Measurements from ENCODE around the gene CYTH2. TPM values are rescaled to one million over a fixed set of nuclear protein-coding genes. Genes with fewer than 3 reads are reported as not detected.

The CYTH2 gene, protein sequence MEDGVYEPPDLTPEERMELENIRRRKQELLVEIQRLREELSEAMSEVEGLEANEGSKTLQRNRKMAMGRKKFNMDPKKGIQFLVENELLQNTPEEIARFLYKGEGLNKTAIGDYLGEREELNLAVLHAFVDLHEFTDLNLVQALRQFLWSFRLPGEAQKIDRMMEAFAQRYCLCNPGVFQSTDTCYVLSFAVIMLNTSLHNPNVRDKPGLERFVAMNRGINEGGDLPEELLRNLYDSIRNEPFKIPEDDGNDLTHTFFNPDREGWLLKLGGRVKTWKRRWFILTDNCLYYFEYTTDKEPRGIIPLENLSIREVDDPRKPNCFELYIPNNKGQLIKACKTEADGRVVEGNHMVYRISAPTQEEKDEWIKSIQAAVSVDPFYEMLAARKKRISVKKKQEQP
- 43.5 TPM for polyA plus RNA-seq (2013, experiment 1 of 2)
- polyA plus RNA-seq (2013, experiment 2 of 2): 40.5 TPM

DNA sequence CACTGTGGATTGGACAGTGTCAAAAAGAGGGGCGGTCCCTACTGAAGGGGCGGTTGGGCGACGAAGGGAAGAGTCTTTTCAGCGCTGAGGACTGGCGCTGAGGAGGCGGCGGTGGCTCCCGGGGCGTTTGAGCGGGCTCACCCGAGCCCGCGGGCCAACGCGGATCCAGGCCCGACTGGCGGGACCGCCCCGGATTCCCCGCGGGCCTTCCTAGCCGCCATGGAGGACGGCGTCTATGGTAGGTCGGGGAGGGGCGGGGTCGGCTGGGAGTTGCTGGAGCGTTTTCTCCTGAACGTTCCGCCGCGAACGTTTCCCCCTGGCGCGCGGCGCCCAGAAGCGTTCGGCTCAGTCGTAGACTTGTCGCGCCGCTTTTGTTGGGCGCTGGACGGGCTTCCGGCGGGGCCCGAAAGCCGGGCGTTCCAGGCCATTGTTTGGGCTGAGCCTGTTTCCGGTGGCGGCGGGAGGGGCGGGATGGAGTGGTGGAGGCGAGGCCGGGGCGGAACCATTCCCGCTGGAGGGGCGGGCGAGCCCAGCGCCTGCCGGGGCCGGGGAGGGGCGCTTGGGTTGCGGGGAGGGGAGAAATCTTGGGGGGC, at the start of gene CYTH2:
Gene CYTH2 (plus strand): TSS at position 81 of the 593 bp plus-strand sequence. CDS start 139 bp downstream, at position 220.
- Histone ChIP-seq H4K5ac (ENCODE audit: low read length) (no peak within 1 kb of the TSS), H3K56ac (ENCODE audit: low read length) (peak within 1 kb of the TSS; percentile 97), H2BK15ac (replicated peaks; ENCODE audit: low read depth) (no peak within 1 kb of the TSS), H3K4me1 (ENCODE audit: control insufficient read depth, low read depth, low read length) (no peaks in the 10 kb centered on the region), H3K23ac (ENCODE audit: low read length) (peak within 1 kb of the TSS; percentile 50), H2BK5ac (ENCODE audit: low read length) (peak within 1 kb of the TSS; percentile 69), H3K79me1 (ENCODE audit: low read length) (peaks cover 20% of the 10 kb centered on the region), H3K79me2 (ENCODE audit: control insufficient read depth, insufficient read depth, low read length) (peaks cover 8% of the 10 kb centered on the region), H3K9ac (ENCODE audit: low read length) (peak within 1 kb of the TSS; percentile 95), H3K4me2 (ENCODE audit: low read length) (peak within 1 kb of the TSS; percentile 82), H2AK5ac (ENCODE audit: low read length) (peak within 1 kb of the TSS; percentile 50), H2BK120ac (ENCODE audit: low read depth, low read length) (peak within 1 kb of the TSS; percentile 94), H3K27ac (ENCODE audit: low read depth, low read length) (peak within 1 kb of the TSS; percentile 96), H3K27me3 (ENCODE audit: insufficient read depth, low read length, poor library complexity) (no peaks in the 10 kb centered on the region), H3K4ac (ENCODE audit: low read depth, low read length) (peak within 1 kb of the TSS; percentile 98), H3K18ac (ENCODE audit: low read length) (peak within 1 kb of the TSS; percentile 97), H4K8ac (ENCODE audit: low read depth, low read length) (peak within 1 kb of the TSS; percentile 99), H3K36me3 (ENCODE audit: control insufficient read depth, insufficient read depth, low read length) (peaks cover 13% of the 10 kb centered on the region), H3K4me3 (ENCODE audit: low read length) (peak within 1 kb of the TSS; percentile 87)
- no CpG with 5 or more reads among the region's 66 CpGs for WGBS (ENCODE audit: extremely low coverage, insufficient coverage, low lambda C conversion rate)
- DNase-seq: peak; percentile 86

DNA sequence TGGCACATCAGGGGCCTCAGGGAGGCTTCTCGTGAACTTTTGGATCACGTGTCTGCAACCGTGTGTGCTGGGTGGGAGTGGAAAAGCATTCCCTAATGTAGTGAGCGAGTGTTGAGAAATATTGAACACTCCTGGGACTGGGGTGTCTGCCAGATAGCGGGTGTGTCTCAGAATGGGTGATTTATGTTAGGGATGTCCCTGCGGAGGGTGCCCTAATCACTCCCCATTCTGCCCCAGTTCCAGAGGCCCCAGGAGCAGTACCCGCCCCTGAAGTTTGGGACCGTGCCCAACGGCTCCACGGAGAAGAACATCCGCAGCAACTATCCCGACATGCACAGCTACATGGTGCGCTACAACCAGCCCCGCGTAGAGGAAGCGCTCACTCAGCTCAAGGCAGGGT, 47.6 kb upstream of the CYTH2 start:
- no peaks in the 10 kb centered on the region for H3K27me3 ChIP-seq (ENCODE audit: insufficient read depth, low read length, poor library complexity)
- no peak overlapping the region for H3K4me3 ChIP-seq (ENCODE audit: low read length)
- H3K79me1 ChIP-seq (ENCODE audit: low read length): no peaks in the 10 kb centered on the region
- no peak overlapping the region for H3K4ac ChIP-seq (ENCODE audit: low read depth, low read length)
- no peaks in the 10 kb centered on the region for H3K79me2 ChIP-seq (ENCODE audit: control insufficient read depth, insufficient read depth, low read length)
- no peak overlapping the region for H2BK5ac ChIP-seq (ENCODE audit: low read length)
- H2BK15ac ChIP-seq (replicated peaks; ENCODE audit: low read depth): no peak overlapping the region
- no peak overlapping the region for H3K9ac ChIP-seq (ENCODE audit: low read length)
- no peak overlapping the region for H3K18ac ChIP-seq (ENCODE audit: low read length)
- H3K36me3 ChIP-seq (ENCODE audit: control insufficient read depth, insufficient read depth, low read length): no peaks in the 10 kb centered on the region
- no peak overlapping the region for H3K23ac ChIP-seq (ENCODE audit: low read length)
- no peak overlapping the region for H2AK5ac ChIP-seq (ENCODE audit: low read length)
- no peak overlapping the region for H3K4me2 ChIP-seq (ENCODE audit: low read length)
- no peak overlapping the region for H4K5ac ChIP-seq (ENCODE audit: low read length)
- no peak overlapping the region for H2BK120ac ChIP-seq (ENCODE audit: low read depth, low read length)
- DNase-seq: no peak
- no peak overlapping the region for H4K8ac ChIP-seq (ENCODE audit: low read depth, low read length)
- no CpG with 5 or more reads among the region's 16 CpGs for WGBS (ENCODE audit: extremely low coverage, insufficient coverage, low lambda C conversion rate)
- no peak overlapping the region for H3K27ac ChIP-seq (ENCODE audit: low read depth, low read length)
- H3K56ac ChIP-seq (ENCODE audit: low read length): no peak overlapping the region
- H3K4me1 ChIP-seq (ENCODE audit: control insufficient read depth, low read depth, low read length): no peaks in the 10 kb centered on the region

DNA sequence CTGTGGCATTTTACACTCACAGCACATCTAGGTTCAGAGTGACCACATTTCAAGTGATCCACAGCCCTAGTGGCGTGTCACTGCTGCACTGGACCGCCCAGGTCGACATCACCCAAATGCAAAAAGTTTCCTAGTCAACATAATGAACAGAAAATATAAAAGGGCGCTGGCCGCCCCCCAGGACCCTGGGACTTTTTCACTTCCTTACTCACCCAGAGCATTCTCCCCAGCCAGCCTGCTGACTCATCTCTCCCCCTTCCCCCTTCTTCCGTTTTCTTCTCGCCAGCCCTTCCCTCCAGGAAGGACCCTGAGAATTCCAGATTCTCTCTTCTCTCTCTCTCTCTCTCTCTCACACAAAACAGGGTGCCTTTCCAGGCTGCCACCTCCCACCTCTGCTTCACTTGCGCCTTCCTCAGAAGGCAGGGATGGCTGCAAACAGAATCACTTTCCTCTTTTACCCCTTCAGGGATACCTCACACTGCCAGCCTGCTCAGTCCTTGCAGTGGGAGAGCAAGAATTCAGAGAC, 44.4 kb upstream of the CYTH2 start:
- Histone ChIP-seq H3K4ac (ENCODE audit: low read depth, low read length) (peak overlapping the region; percentile 92), H3K36me3 (ENCODE audit: control insufficient read depth, insufficient read depth, low read length) (no peaks in the 10 kb centered on the region), H3K4me2 (ENCODE audit: low read length) (no peak overlapping the region), H4K5ac (ENCODE audit: low read length) (no peak overlapping the region), H3K4me3 (ENCODE audit: low read length) (no peak overlapping the region), H3K4me1 (ENCODE audit: control insufficient read depth, low read depth, low read length) (no peaks in the 10 kb centered on the region), H2BK5ac (ENCODE audit: low read length) (peak overlapping the region; percentile 90), H3K27me3 (ENCODE audit: insufficient read depth, low read length, poor library complexity) (no peaks in the 10 kb centered on the region), H3K56ac (ENCODE audit: low read length) (peak overlapping the region; percentile 93), H2AK5ac (ENCODE audit: low read length) (no peak overlapping the region), H3K23ac (ENCODE audit: low read length) (peak overlapping the region; percentile 51), H3K79me2 (ENCODE audit: control insufficient read depth, insufficient read depth, low read length) (no peaks in the 10 kb centered on the region), H4K8ac (ENCODE audit: low read depth, low read length) (peak overlapping the region; percentile 99), H2BK120ac (ENCODE audit: low read depth, low read length) (peak overlapping the region; percentile 99), H3K18ac (ENCODE audit: low read length) (peak overlapping the region; percentile 98), H3K27ac (ENCODE audit: low read depth, low read length) (peak overlapping the region; percentile 71), H3K9ac (ENCODE audit: low read length) (peak overlapping the region; percentile 60), H2BK15ac (replicated peaks; ENCODE audit: low read depth) (peak overlapping the region; percentile 88), H3K79me1 (ENCODE audit: low read length) (no peaks in the 10 kb centered on the region)
- no CpG with 5 or more reads among the region's 8 CpGs for WGBS (ENCODE audit: extremely low coverage, insufficient coverage, low lambda C conversion rate)
- DNase-seq: peak; percentile 86

DNA sequence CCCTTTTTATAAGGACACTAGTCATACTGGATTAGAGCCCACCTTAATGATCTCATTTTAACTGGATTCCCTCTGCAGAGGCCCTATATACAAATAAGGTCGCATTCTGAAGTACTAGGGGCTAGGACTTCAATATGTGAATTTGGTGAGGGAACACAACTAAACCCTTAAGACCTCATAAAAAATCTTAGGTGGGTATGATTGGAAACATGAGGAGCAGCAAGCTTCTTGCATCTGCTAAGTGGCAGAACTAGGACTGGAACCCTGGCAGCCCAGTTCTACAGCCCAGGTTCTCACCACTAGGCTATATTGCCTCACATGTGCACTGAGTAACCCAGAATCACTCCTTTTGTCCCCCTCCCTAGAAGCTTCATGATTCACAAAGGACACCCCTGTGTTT, 40.5 kb upstream of the CYTH2 start:
- H4K8ac ChIP-seq (ENCODE audit: low read depth, low read length): no peak overlapping the region
- no peak overlapping the region for H4K5ac ChIP-seq (ENCODE audit: low read length)
- no peak overlapping the region for H3K18ac ChIP-seq (ENCODE audit: low read length)
- no peak overlapping the region for H3K4ac ChIP-seq (ENCODE audit: low read depth, low read length)
- H2AK5ac ChIP-seq (ENCODE audit: low read length): no peak overlapping the region
- WGBS (ENCODE audit: extremely low coverage, insufficient coverage, low lambda C conversion rate): no CpG with 5 or more reads among the region's 1 CpG
- H3K9ac ChIP-seq (ENCODE audit: low read length): no peak overlapping the region
- H3K4me1 ChIP-seq (ENCODE audit: control insufficient read depth, low read depth, low read length): no peaks in the 10 kb centered on the region
- H3K27ac ChIP-seq (ENCODE audit: low read depth, low read length): no peak overlapping the region
- H2BK15ac ChIP-seq (replicated peaks; ENCODE audit: low read depth): no peak overlapping the region
- no peak overlapping the region for H2BK5ac ChIP-seq (ENCODE audit: low read length)
- no peak overlapping the region for H2BK120ac ChIP-seq (ENCODE audit: low read depth, low read length)
- no peak overlapping the region for H3K4me3 ChIP-seq (ENCODE audit: low read length)
- H3K79me1 ChIP-seq (ENCODE audit: low read length): no peaks in the 10 kb centered on the region
- H3K4me2 ChIP-seq (ENCODE audit: low read length): no peak overlapping the region
- no peaks in the 10 kb centered on the region for H3K36me3 ChIP-seq (ENCODE audit: control insufficient read depth, insufficient read depth, low read length)
- H3K79me2 ChIP-seq (ENCODE audit: control insufficient read depth, insufficient read depth, low read length): no peaks in the 10 kb centered on the region
- no peak overlapping the region for H3K56ac ChIP-seq (ENCODE audit: low read length)
- H3K23ac ChIP-seq (ENCODE audit: low read length): no peak overlapping the region
- no peaks in the 10 kb centered on the region for H3K27me3 ChIP-seq (ENCODE audit: insufficient read depth, low read length, poor library complexity)
- no peak for DNase-seq

DNA sequence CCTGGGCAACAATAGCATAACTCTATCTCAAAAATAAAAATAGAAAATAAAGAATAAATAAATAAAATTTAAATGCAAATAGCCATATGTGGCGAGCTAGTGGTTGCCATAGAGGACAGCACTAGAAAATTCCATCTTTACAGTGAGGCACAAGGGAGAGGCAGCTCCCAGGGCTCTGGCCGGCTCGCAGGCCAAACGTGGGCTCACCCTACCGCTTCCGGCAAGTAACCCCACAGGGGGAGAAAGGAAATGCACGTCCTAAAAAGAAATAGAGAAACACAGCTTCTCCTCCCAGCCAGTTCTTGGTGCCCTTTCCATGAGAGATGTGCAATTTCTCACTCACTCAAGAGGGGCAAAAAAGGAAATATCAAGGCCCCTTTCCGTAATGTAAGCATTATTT, 35.8 kb upstream of the CYTH2 start:
- H3K23ac ChIP-seq (ENCODE audit: low read length): no peak overlapping the region

More for the DNA sequence above, 35.8 kb upstream of the CYTH2 start:
- no peaks in the 10 kb centered on the region for H3K27me3 ChIP-seq (ENCODE audit: insufficient read depth, low read length, poor library complexity)
- no peak overlapping the region for H2BK15ac ChIP-seq (replicated peaks; ENCODE audit: low read depth)
- no peak overlapping the region for H3K4ac ChIP-seq (ENCODE audit: low read depth, low read length)
- H3K18ac ChIP-seq (ENCODE audit: low read length): no peak overlapping the region
- H3K36me3 ChIP-seq (ENCODE audit: control insufficient read depth, insufficient read depth, low read length): no peaks in the 10 kb centered on the region
- H2AK5ac ChIP-seq (ENCODE audit: low read length): no peak overlapping the region
- no peak overlapping the region for H3K27ac ChIP-seq (ENCODE audit: low read depth, low read length)
- no peak overlapping the region for H3K56ac ChIP-seq (ENCODE audit: low read length)
- H3K79me1 ChIP-seq (ENCODE audit: low read length): no peaks in the 10 kb centered on the region
- no peak overlapping the region for H3K4me3 ChIP-seq (ENCODE audit: low read length)
- no peak overlapping the region for H2BK5ac ChIP-seq (ENCODE audit: low read length)
- H3K9ac ChIP-seq (ENCODE audit: low read length): no peak overlapping the region
- H4K8ac ChIP-seq (ENCODE audit: low read depth, low read length): no peak overlapping the region
- no peaks in the 10 kb centered on the region for H3K4me1 ChIP-seq (ENCODE audit: control insufficient read depth, low read depth, low read length)
- whole genome bisulfite sequencing (ENCODE audit: extremely low coverage, insufficient coverage, low lambda C conversion rate): no CpG with 5 or more reads among the region's 8 CpGs
- no peak overlapping the region for H4K5ac ChIP-seq (ENCODE audit: low read length)
- no peak for DNase-seq
- no peak overlapping the region for H3K4me2 ChIP-seq (ENCODE audit: low read length)
- no peaks in the 10 kb centered on the region for H3K79me2 ChIP-seq (ENCODE audit: control insufficient read depth, insufficient read depth, low read length)
- no peak overlapping the region for H2BK120ac ChIP-seq (ENCODE audit: low read depth, low read length)
